ENCODE data around the gene TAAR1. TPM values are rescaled to one million over a fixed set of nuclear protein-coding genes. Genes with fewer than 3 reads are reported as not detected.

TAAR1 gene
- total RNA-seq, 1 experiment from 2014 or later = not detected

DNA sequence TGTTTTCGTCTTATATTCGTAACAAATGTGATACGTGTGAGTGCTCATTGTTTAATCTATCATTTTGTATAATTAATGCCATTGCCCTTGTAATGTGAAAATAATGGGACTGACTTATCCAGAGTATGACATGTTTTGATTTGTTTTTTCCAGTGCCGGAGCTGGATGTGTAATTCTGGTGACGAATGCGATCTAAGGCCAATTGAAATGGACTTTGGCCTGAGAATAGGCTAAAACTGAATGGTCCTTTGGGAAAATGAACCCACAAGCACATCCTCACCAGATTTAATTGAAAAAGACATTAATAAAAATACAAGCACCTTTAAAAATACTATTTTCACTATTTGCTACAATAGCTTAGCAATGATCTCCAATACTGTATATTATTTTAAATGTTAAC, 62.8 kb downstream of the TAAR1 start:
- no peak for DNase-seq
- H3K9me3 Mint-ChIP-seq = no peaks in the 10 kb centered on the region

More for the DNA sequence above, 62.8 kb downstream of the TAAR1 start:
- no peaks in the 10 kb centered on the region for H3K27me3 Mint-ChIP-seq (ENCODE audit: low read depth)
- Histone ChIP-seq H3K23ac (ENCODE audit: insufficient read length, low read depth, low read length) (no peak overlapping the region), H3K79me1 (ENCODE audit: insufficient read depth, low read depth, low read length, poor library complexity, severe bottlenecking) (no peaks in the 10 kb centered on the region), H2AK5ac (ENCODE audit: insufficient read length, low read length) (no peak overlapping the region), H2BK15ac (ENCODE audit: low read depth, low read length) (no peak overlapping the region), H3K27ac (ENCODE audit: insufficient read length, low read depth, low read length) (no peak overlapping the region), H3K4me1 (ENCODE audit: insufficient read depth, low read length) (no peaks in the 10 kb centered on the region), H4K20me1 (ENCODE audit: control insufficient read depth, insufficient read depth, insufficient read length) (no peaks in the 10 kb centered on the region), H2BK12ac (ENCODE audit: insufficient read length, low read depth, low read length) (no peak overlapping the region), H2AFZ (ENCODE audit: low read length) (no peak overlapping the region), H2BK20ac (ENCODE audit: low read depth, low read length, poor library complexity, severe bottlenecking) (no peak overlapping the region), H3K4ac (ENCODE audit: low read depth, low read length) (no peak overlapping the region), H3K27me3 (ENCODE audit: insufficient read depth, low read length) (no peaks in the 10 kb centered on the region), H4K8ac (replicated peaks; ENCODE audit: insufficient read length, low read depth, low read length) (no peak overlapping the region), H4K5ac (ENCODE audit: insufficient read length, low read depth, low read length) (no peak overlapping the region), H3K18ac (ENCODE audit: insufficient read length, low read depth, low read length) (no peak overlapping the region), H3K4me2 (ENCODE audit: insufficient read depth, insufficient read length, low read length) (no peak overlapping the region), H2BK120ac (ENCODE audit: low read depth, low read length, poor library complexity, severe bottlenecking) (no peak overlapping the region), H3K14ac (ENCODE audit: insufficient read depth, low read length) (no peak overlapping the region), H4K91ac (ENCODE audit: insufficient read length, low read depth, low read length) (no peak overlapping the region), H3K79me2 (ENCODE audit: insufficient read depth, low read length) (no peaks in the 10 kb centered on the region), H3K56ac (ENCODE audit: insufficient read length, low read depth, low read length) (no peak overlapping the region), H3K9ac (ENCODE audit: extremely low read depth, insufficient read length, low read length) (no peak overlapping the region), H3K9me3 (ENCODE audit: control insufficient read depth, low read depth, low read length) (no peaks in the 10 kb centered on the region), H2BK5ac (ENCODE audit: insufficient read length, low read length) (no peak overlapping the region), H3K23me2 (ENCODE audit: insufficient read length, low read depth, low read length, poor library complexity, severe bottlenecking) (no peaks in the 10 kb centered on the region), H3T11ph (ENCODE audit: low read length) (no peak overlapping the region)
- H3K36me3 Mint-ChIP-seq (ENCODE audit: insufficient read depth in 1 of 3, low read depth in 3 of 3) = no peaks in the 10 kb centered on the region
- TF ChIP-seq, protein P1, sequence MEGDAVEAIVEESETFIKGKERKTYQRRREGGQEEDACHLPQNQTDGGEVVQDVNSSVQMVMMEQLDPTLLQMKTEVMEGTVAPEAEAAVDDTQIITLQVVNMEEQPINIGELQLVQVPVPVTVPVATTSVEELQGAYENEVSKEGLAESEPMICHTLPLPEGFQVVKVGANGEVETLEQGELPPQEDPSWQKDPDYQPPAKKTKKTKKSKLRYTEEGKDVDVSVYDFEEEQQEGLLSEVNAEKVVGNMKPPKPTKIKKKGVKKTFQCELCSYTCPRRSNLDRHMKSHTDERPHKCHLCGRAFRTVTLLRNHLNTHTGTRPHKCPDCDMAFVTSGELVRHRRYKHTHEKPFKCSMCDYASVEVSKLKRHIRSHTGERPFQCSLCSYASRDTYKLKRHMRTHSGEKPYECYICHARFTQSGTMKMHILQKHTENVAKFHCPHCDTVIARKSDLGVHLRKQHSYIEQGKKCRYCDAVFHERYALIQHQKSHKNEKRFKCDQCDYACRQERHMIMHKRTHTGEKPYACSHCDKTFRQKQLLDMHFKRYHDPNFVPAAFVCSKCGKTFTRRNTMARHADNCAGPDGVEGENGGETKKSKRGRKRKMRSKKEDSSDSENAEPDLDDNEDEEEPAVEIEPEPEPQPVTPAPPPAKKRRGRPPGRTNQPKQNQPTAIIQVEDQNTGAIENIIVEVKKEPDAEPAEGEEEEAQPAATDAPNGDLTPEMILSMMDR (conservative IDR thresholded peaks at IDR 0.05) = no peak
- H3K27ac Mint-ChIP-seq = no peak overlapping the region
- H3K4me3 Mint-ChIP-seq = no peak overlapping the region
- WGBS (ENCODE audit: extremely low coverage, insufficient read length, low lambda C conversion rate) = no CpG with 5 or more reads among the region's 6 CpGs
- H3K4me1 Mint-ChIP-seq = peaks cover 0 to 2% of the 10 kb centered on the region in 2 experiments; a peak in 3 of 4 replicates

Other genes starting within 250 kb of the TAAR1 start
- 26.8 and 30.0 TPM in 2 replicates for gene STX7, start 146.1 kb downstream of the TAAR1 start, total RNA-seq (2021)
- gene TAAR9, start 120.9 kb downstream of the TAAR1 start, total RNA-seq (2021) = not detected in 2 replicates
- not detected in 2 replicates for gene TAAR8, start 106.5 kb downstream of the TAAR1 start, total RNA-seq (2021)
- gene TAAR6, start 88.9 kb downstream of the TAAR1 start, total RNA-seq (2021) = not detected in 2 replicates
- gene TAAR5, start 69.4 kb downstream of the TAAR1 start, total RNA-seq (2021) = not detected in 2 replicates
- gene TAAR2, start 34.9 kb downstream of the TAAR1 start, total RNA-seq (2021) = not detected in 2 replicates
- gene VNN1, start 54.9 kb upstream of the TAAR1 start, total RNA-seq (2021) = not detected in 2 replicates
- gene VNN2, start 98.7 kb upstream of the TAAR1 start, total RNA-seq (2021) = not detected in 2 replicates
- gene SLC18B1, start 139.5 kb upstream of the TAAR1 start, total RNA-seq (2021) = 18.1 and 19.8 TPM in 2 replicates
- gene RPS12, start 155.4 kb upstream of the TAAR1 start, total RNA-seq (2021) = 1,381 and 1,382 TPM in 2 replicates